ENCODE measurements around the gene GPR61.

Gene GPR61

GRCh38 chr1:109557520-109557919 is 17.8 kb downstream of the GPR61 start:
- Histone ChIP-seq H3K4me2 (ENCODE audit: low read length) (no peak overlapping the region), H3K27me3 (ENCODE audit: insufficient read depth, low read length) (no peaks in the 10 kb centered on the region), H4K20me1 (ENCODE audit: insufficient read depth, low read length) (0 out of 2 replicates have a peak, but pooled peaks cover 2% of the 10 kb centered on the region), H3K79me2 (ENCODE audit: insufficient read depth, low read length) (peaks cover 97% of the 10 kb centered on the region), H3K27ac (ENCODE audit: low read depth, low read length, poor library complexity, severe bottlenecking) (no peak overlapping the region), H3K9ac (ENCODE audit: low read length) (no peak overlapping the region), H2AFZ (ENCODE audit: low read length) (no peak overlapping the region), H3F3A (ENCODE audit: insufficient read depth, low read length) (no peaks in the 10 kb centered on the region), H3K4me1 (ENCODE audit: insufficient read depth, low read length, severe bottlenecking) (peaks cover 3% of the 10 kb centered on the region), H3K9me3 (ENCODE audit: low read length) (no peaks in the 10 kb centered on the region), H3K36me3 (ENCODE audit: insufficient read depth, low read length) (0 out of 2 replicates have a peak, but pooled peaks cover 4% of the 10 kb centered on the region), H3K9me2 (ENCODE audit: low read depth, low read length) (no peaks in the 10 kb centered on the region), H3K4me3 (ENCODE audit: low read depth, low read length, poor library complexity, severe bottlenecking) (no peak overlapping the region)
- TF ChIP-seq, protein P1, sequence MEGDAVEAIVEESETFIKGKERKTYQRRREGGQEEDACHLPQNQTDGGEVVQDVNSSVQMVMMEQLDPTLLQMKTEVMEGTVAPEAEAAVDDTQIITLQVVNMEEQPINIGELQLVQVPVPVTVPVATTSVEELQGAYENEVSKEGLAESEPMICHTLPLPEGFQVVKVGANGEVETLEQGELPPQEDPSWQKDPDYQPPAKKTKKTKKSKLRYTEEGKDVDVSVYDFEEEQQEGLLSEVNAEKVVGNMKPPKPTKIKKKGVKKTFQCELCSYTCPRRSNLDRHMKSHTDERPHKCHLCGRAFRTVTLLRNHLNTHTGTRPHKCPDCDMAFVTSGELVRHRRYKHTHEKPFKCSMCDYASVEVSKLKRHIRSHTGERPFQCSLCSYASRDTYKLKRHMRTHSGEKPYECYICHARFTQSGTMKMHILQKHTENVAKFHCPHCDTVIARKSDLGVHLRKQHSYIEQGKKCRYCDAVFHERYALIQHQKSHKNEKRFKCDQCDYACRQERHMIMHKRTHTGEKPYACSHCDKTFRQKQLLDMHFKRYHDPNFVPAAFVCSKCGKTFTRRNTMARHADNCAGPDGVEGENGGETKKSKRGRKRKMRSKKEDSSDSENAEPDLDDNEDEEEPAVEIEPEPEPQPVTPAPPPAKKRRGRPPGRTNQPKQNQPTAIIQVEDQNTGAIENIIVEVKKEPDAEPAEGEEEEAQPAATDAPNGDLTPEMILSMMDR (IDR thresholded peaks at IDR 0.05; ENCODE audit: low read length): no peak
- TF ChIP-seq EZH2 (IDR thresholded peaks at IDR 0.05; ENCODE audit: borderline replicate concordance, low read length): no peak

- no peaks in the 10 kb centered on the region for H3K9me2 ChIP-seq (ENCODE audit: low read depth, low read length)
- no peak for TF ChIP-seq EZH2 (IDR thresholded peaks at IDR 0.05; ENCODE audit: borderline replicate concordance, low read length)
- TF ChIP-seq, protein P1 (IDR thresholded peaks at IDR 0.05; ENCODE audit: low read length): no peak
- H3K4me1 ChIP-seq (ENCODE audit: insufficient read depth, low read length, severe bottlenecking): peaks cover 10% of the 10 kb centered on the region
- 0 out of 2 replicates have a peak, but pooled peaks cover 2% of the 10 kb centered on the region for H4K20me1 ChIP-seq (ENCODE audit: insufficient read depth, low read length)
- no peaks in the 10 kb centered on the region for H3K9me3 ChIP-seq (ENCODE audit: low read length)
- no peak overlapping the region for H3K9ac ChIP-seq (ENCODE audit: low read length)
- H3K79me2 ChIP-seq (ENCODE audit: insufficient read depth, low read length): peaks cover 89% of the 10 kb centered on the region
- H3F3A ChIP-seq (ENCODE audit: insufficient read depth, low read length): no peaks in the 10 kb centered on the region
- no peak overlapping the region for H2AFZ ChIP-seq (ENCODE audit: low read length)
- no peak overlapping the region for H3K4me3 ChIP-seq (ENCODE audit: low read depth, low read length, poor library complexity, severe bottlenecking)
- no peak overlapping the region for H3K27ac ChIP-seq (ENCODE audit: low read depth, low read length, poor library complexity, severe bottlenecking)
- no peak overlapping the region for H3K4me2 ChIP-seq (ENCODE audit: low read length)
- 0 out of 2 replicates have a peak, but pooled peaks cover 4% of the 10 kb centered on the region for H3K36me3 ChIP-seq (ENCODE audit: insufficient read depth, low read length)
- H3K27me3 ChIP-seq (ENCODE audit: insufficient read depth, low read length): no peaks in the 10 kb centered on the region
Observed at GRCh38 chr1:109559995-109560394, 20.3 kb downstream of the GPR61 start.

- TF ChIP-seq, protein P1 (IDR thresholded peaks at IDR 0.05; ENCODE audit: low read length): no peak
- no peak for TF ChIP-seq EZH2 (IDR thresholded peaks at IDR 0.05; ENCODE audit: borderline replicate concordance, low read length)
- Histone ChIP-seq H3F3A (ENCODE audit: insufficient read depth, low read length) (no peaks in the 10 kb centered on the region), H3K79me2 (ENCODE audit: insufficient read depth, low read length) (peaks cover 76% of the 10 kb centered on the region), H4K20me1 (ENCODE audit: insufficient read depth, low read length) (no peaks in the 10 kb centered on the region), H2AFZ (ENCODE audit: low read length) (no peak overlapping the region), H3K9ac (ENCODE audit: low read length) (no peak overlapping the region), H3K4me2 (ENCODE audit: low read length) (no peak overlapping the region), H3K4me3 (ENCODE audit: low read depth, low read length, poor library complexity, severe bottlenecking) (no peak overlapping the region), H3K9me3 (ENCODE audit: low read length) (no peaks in the 10 kb centered on the region), H3K9me2 (ENCODE audit: low read depth, low read length) (no peaks in the 10 kb centered on the region), H3K27ac (ENCODE audit: low read depth, low read length, poor library complexity, severe bottlenecking) (no peak overlapping the region), H3K4me1 (ENCODE audit: insufficient read depth, low read length, severe bottlenecking) (peaks cover 22% of the 10 kb centered on the region), H3K27me3 (ENCODE audit: insufficient read depth, low read length) (no peaks in the 10 kb centered on the region), H3K36me3 (ENCODE audit: insufficient read depth, low read length) (no peaks in the 10 kb centered on the region)
Observed at GRCh38 chr1:109564194-109564878, 24.7 kb downstream of the GPR61 start.
